Esophagus muscularis mucosa (tissue), 3 donors: ENCODE results near the gene ADAMTS2.

Experiments
- POLR2A ChIP-seq: fragments of 450-650 bp; IDR thresholded peaks from one replicate; pipeline ENCODE4 v1.6.1; 2017; ENCODE audit warnings: antibody characterized with exemption, moderate library complexity, mild to moderate bottlenecking, low read depth
- POLR2AphosphoS5 ChIP-seq, 2 donors: sonication (generic); formaldehyde crosslinking; IDR thresholded peaks; one replicate each; pipeline ENCODE4 v1.6.1; 2017; ENCODE audit warnings: antibody characterized with exemption in 2 of 2
- TF ChIP-seq, protein P1 (sequence below), 3 experiments: fragments of 200-600 bp in 2 of 3; fragments of 450-650 bp in 1 of 3; sonication (generic) in 2 of 3; IDR thresholded peaks; one replicate each; pipeline ENCODE4 v1.5.1; 2017 to 2019; ENCODE audit warnings: antibody characterized with exemption in 3 of 3, mild to moderate bottlenecking in 2 of 3, moderate library complexity in 1 of 3

DNA sequence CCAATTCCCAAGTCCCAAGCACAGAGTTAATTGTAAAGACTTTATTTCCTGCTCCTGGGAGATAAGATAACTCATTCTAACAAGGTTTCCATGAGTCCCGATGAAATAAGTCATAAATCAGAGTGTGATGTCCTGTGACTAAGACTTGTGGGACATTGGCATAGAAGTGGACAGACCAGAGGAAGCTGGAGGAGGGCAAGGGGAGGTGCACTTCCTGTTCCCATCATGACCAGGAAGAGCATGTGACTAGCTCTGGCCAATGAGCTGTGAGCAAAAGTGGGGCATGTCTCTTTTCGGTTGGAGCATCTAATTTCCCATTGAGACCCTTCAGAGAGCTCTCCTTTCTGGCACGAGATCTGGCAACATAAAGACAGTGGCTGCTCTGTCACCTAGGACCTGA is 184.7 kb downstream of the ADAMTS2 start:
- TF ChIP-seq, protein P1, sequence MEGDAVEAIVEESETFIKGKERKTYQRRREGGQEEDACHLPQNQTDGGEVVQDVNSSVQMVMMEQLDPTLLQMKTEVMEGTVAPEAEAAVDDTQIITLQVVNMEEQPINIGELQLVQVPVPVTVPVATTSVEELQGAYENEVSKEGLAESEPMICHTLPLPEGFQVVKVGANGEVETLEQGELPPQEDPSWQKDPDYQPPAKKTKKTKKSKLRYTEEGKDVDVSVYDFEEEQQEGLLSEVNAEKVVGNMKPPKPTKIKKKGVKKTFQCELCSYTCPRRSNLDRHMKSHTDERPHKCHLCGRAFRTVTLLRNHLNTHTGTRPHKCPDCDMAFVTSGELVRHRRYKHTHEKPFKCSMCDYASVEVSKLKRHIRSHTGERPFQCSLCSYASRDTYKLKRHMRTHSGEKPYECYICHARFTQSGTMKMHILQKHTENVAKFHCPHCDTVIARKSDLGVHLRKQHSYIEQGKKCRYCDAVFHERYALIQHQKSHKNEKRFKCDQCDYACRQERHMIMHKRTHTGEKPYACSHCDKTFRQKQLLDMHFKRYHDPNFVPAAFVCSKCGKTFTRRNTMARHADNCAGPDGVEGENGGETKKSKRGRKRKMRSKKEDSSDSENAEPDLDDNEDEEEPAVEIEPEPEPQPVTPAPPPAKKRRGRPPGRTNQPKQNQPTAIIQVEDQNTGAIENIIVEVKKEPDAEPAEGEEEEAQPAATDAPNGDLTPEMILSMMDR (IDR thresholded peaks at IDR 0.05) = no peak
- TF ChIP-seq POLR2A (no peak), POLR2AphosphoS5 (IDR thresholded peaks at IDR 0.05) (no peak)
